SK-N-DZ (cell line): ENCODE results near the gene ABCB10.
"Not testable (repeated sequence)": the region's sequence is repeated elsewhere in the genome, so short reads cannot be mapped to it uniquely, and the experiment has no call there.

Source experiments
- DNase-seq: peaks from one replicate; pipeline ENCODE4 v3.0.0-alpha.2; 2015; ENCODE audit warnings: low spot score

Gene ABCB10

DNA sequence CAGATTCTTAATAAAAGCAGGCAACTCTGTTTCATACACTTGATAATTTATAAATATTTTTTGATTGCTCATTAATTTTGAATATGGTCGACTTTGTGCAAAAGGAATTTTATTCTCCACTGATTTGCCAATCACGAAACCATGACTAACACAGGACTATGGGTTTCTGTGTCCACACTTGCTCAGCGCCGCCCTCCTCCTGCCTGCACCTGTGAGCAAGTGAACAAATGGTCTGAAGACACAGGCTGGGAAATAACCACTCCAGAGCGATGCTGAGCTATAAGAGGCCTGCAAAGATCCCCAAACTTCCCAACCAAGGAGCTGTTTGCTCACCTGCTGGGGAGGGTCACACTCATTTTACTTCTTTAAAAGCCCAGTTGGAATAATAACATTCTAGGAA is 19.6 kb downstream of the ABCB10 start:
- no peak for DNase-seq

GRCh38 chr1:229537894-229538293 is 20.6 kb downstream of the ABCB10 start:
- DNase-seq: no peak

GRCh38 chr1:229536982-229537381 is 21.5 kb downstream of the ABCB10 start:
- no peak for DNase-seq

DNA sequence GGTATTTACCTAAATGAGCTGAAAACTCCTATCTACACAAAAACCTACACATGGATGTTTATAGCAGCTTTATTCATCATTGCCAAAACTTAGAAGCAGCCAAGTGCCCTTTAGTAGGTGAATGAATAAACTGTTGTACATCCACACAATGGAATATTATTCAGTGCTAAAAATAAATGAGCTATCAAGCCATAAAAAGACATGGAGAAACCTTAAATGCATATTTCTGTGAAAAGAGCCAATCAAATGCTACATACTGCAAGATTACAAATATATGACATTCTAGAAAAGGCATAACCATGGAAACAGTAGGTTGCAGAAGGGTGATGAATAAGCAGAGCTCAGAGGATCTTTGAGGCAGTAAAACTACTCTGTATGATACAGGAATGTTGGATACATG is 23.3 kb downstream of the ABCB10 start:
- DNase-seq: no peak

DNA sequence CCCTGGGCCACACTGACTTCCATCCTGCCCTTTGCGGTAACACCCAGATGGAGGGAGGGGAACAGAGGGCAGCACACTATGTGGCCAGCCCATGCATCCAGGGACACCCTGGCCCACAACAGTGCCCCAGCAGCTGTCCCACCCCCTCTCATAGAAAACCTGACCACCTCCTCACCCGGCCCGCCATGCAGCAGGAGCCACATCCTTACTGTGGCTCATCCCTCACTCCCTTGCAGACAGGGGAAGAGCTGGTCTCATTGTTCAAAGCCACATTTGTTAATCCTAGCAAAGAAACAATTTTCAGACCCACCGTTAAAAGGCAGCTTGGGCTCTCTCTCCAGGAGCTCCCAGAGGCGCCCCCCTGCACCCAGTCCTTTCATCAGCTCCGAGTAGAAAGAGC is 27.2 kb downstream of the ABCB10 start:
- DNase-seq: no peak

- DNase-seq: no peak
Measured at GRCh38 chr1:229529639-229530038, 28.9 kb downstream of the ABCB10 start.

DNA sequence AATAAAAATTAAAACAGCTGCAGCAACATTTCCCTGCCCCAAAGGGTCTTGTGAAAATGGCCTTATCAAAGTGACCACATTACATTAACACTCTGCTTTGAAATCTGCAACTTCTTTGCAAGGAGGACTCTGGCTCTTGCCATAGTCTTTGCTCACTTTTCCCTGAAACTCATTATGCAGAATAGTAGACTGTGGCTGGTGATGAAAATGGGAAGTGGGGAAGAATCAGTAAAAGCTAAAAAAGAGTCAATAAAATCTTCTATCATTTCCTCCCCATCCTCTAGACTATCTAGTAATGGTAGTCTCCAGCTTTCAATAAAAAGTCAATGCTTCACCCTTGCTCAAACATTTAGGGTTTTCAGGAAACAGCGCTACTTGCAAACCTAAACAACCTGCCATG is 31.8 kb downstream of the ABCB10 start:
- DNase-seq: no peak

DNA sequence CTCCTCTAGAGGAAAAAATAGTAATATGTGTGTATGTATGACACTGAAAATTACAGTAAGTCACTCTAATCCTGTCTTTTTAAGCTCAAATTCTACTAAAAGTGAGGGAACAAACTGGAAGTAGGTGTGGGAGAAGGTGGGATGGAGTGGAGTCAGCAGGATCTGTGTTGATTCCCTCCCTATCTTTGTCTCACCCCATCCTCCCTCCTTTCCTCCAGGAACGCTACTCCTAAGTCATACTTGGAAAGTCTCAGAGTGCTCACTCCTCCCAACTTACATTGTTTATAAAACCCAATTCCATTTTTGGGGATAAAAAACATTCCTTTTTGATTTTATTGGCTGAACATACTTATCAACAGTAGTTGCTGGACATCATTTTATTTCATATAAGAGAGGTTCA is 35.5 kb downstream of the ABCB10 start:
- no peak for DNase-seq

GRCh38 chr1:229514578-229515275 is 43.8 kb downstream of the ABCB10 start:
- peak; percentile 60 for DNase-seq

GRCh38 chr1:229511625-229512024 is 46.9 kb downstream of the ABCB10 start:
- not testable (repeated sequence) for DNase-seq

GRCh38 chr1:229511201-229511600 is 47.3 kb downstream of the ABCB10 start:
- not testable (repeated sequence) for DNase-seq

DNA sequence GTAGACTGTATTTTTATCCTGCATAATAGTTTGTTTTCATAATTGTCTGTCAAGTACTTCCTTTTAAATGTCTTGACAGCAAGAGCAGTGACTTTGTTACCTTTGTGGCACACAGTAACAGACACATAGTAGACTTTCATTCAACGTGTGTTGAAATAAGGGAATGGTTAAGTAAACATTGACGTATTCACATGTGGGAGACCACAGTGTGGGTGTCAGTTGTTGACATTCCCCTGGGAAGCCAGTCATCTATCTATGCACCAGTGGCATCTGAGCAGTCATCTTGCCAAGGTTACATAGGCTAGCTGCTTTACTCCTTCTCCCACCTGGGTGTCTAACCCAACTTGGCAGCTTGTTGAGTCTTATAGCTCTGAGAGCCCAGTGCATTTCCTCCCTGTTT is 48.9 kb downstream of the ABCB10 start:
- no peak for DNase-seq

DNA sequence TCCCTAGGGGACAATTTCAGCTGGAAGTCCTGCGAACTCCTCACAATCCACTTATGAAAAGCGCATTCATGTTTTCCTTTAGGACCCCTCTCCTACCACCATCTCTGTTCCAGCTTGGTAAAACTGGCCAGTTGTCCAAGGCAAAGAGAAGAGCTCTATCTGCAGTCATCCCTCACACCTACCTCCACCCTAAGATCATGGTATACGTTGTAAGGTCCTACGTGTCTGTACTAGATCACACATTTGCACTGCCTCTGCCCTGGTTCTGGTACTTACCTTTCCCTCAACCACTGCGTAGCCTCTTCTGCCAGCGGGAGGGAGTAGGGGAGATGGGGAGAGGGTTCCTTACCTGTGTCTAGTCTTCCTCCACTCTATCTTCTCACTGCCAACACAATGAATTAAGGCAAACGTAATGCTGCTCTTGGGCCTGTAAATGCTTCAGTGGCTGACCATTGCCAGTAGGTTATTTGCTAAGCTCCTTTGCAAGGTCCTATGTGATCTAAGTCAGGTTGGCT is 49.6 kb downstream of the ABCB10 start:
- no peak for DNase-seq

DNA sequence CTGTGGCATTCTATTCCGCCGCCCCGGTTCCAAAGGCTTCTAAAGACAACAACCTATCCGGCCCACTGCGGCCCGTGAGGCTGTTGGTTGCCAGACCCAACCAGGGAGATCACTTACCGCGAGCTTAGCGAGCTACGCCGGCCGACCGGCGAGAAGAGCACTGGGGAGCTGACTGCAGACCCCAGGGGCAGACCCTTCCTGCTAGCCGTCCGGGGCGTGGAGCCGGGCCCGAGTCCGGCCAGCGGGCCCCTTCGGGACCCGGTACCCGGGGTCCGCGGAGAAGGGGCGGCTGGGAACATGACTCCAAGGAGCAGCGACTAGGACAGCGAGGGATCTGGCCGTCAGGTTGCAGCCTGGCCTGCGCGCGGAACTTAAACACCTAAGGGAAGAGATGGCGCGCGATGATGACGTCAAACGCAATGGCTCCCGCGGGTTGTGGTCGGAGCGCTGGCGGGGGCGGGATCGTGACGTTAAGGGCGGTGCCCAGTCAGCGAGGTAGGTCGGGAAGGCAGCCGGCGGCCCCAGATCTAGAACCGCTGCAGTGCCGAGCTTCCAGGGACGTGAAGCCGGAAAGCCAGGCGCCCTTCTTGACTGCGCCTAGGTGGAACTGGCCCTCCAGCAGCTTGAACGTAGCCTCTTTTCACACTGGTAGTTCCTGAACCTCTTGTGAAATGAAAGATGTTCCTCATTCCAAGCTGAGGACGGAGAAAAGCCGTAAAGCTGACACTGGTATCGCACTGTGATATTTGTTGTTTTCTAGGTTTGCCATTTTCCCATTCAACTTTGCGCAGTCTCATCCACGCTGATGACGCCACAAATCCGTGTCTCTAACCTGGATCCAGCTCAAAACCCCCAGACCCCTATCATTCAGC is 50.3 kb downstream of the ABCB10 start, which contains the start of gene NUP133:
NUP133 (minus strand) TSS at position 391 of the 872 bp plus-strand sequence; CDS start at position 299, 92 bp downstream.
- peak; percentile 96 for DNase-seq

DNA sequence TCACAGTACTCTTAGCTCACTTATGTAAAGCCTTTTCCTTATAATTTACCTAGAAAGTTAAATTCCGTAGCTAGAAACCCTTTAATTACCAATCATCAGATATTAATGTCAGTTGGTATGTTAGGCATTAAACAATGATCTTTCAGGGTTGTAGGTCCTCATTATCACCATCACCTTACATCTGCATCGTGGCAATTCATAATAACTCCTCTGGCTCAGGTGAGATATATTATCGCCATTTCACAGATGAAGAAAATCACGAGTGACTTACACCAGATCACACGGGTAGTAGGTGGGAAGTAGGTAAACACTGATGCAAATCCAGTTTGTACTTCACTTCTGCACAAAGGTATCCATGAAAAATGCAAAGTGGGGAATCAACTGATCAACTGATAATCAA is 51.0 kb downstream of the ABCB10 start:
- DNase-seq: no peak

GRCh38 chr1:229506633-229507032 is 51.9 kb downstream of the ABCB10 start:
- DNase-seq: no peak

GRCh38 chr1:229495782-229496181 is 62.7 kb downstream of the ABCB10 start:
- DNase-seq: no peak

DNA sequence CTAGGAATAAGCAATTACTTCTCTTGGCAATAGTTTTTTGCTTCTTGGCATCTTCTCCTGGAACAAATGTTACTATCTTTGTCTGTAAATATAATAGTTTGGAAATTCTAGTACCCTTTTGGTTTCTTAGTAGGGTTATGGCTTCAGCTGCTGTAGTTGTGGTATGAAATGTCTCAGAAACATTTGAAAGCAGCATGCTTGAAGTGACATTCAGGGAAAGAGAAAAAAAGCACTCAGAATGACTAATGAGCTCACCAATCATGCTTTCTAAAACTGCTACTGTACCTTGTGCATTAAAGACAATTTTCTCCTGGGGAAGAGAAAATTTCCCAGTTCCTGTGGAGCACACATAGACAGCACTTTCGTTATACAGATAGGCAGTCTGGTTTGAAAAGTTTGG is 71.3 kb downstream of the ABCB10 start:
- DNase-seq: no peak

- DNase-seq: no peak
Measured at GRCh38 chr1:229485318-229485717, 73.2 kb downstream of the ABCB10 start.

GRCh38 chr1:229482511-229482910 is 76.0 kb downstream of the ABCB10 start:
- no peak for DNase-seq

- no peak for DNase-seq
Measured at GRCh38 chr1:229480495-229480894, 78.0 kb downstream of the ABCB10 start.

DNA sequence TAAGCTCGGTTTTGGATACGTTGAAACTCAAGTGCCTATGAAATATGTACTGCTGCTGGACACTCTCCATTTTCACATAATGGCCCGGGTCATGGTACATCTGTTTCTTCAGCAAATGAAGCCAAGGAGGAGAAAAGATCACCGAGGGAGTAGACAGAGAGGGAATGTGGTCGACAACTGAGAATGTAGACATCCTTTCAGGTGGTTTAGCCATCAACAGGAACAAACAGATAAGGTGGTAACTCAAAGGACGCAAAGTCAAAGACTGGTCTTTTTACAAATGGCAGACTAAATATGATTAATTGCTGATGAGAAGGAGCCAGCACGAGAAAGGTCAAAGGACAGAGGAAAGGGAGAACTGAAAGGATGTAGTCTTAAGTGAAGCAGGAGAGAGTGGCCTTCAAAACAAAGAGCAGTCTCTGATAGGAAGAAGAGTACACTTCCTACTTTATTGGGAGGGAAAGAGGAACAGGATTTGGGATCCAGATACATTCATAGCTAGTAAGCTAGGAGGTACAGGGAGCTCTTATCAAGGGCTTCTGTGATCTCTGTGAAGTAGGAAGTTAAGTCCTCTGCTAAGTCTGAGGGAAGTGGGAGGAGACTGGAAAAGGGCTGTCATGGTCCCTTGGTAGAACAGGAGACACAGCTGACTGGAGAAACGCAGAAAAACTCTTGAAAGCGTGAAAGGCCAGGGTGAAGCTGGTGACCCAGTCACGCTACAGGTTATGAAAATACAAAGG is 78.7 kb downstream of the ABCB10 start:
- DNase-seq: no peak
